SJCRH30 (cell line): ENCODE data around the gene CST7. TPM values are rescaled to one million over a fixed set of nuclear protein-coding genes. Genes with fewer than 3 reads are reported as not detected.

Experiments used
- DNase-seq, 2 experiments: peaks; one replicate each; pipeline ENCODE4 v3.0.0-alpha.2; 2015 to 2020
- H3K27ac ChIP-seq: fragments of 250-450 bp; sonication (Bioruptor Pico); 2 replicates; pipeline ENCODE4 v1.5.1; 2020; ENCODE audit warnings: mild to moderate bottlenecking, moderate library complexity
- H3K27me3 ChIP-seq: fragments of 250-450 bp; sonication (Bioruptor Pico); 2 replicates; pipeline ENCODE4 v1.5.1; 2020; ENCODE audit warnings: mild to moderate bottlenecking, moderate library complexity
- H3K36me3 ChIP-seq: fragments of 250-450 bp; sonication (Bioruptor Pico); 2 replicates; pipeline ENCODE4 v1.5.1; 2020; ENCODE audit warnings: mild to moderate bottlenecking, moderate library complexity
- H3K4me1 ChIP-seq: fragments of 250-450 bp; sonication (Bioruptor Pico); 2 replicates; pipeline ENCODE4 v1.5.1; 2020; ENCODE audit warnings: mild to moderate bottlenecking, moderate library complexity
- H3K4me3 ChIP-seq: fragments of 250-450 bp; sonication (Bioruptor Pico); 2 replicates; pipeline ENCODE4 v1.5.1; 2020; ENCODE audit warnings: mild to moderate bottlenecking, moderate library complexity
- H3K9me3 ChIP-seq: fragments of 250-450 bp; sonication (Bioruptor Pico); replicated peaks from 2 replicates; pipeline ENCODE4 v1.5.1; 2020; ENCODE audit warnings: mild to moderate bottlenecking, moderate library complexity
- total RNA-seq: library from RNA; depleted of rRNA; stranded (reverse); fragments of >200 nt; shearing (Covaris generic); gene quantifications from 2 replicates; pipeline ENCODE4 v1.2.3, GENCODE V29; 2014

CST7 gene
- total RNA-seq, 1 experiment from 2014 or later = not detected

DNA sequence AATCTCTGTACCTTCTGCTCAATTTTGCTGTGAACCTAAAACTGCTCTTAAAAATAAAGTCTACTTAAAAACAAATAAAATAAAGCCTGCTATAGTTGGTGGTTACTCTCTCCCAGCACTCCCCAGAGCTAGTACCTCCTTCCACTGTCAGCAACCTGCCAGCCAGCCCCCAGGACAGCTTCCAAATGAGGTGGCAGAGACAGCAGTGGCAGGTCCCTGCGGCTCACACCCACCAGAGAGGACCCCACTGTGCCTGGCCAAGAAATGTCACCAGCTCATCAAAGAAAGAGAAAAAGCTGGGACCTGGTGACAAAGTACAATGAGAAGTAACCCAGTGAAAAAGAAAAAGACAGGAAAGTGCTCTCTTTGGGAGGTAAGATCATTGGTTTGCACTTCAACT is 28.3 kb downstream of the CST7 start:
- no peaks in the 10 kb centered on the region for H3K4me1 ChIP-seq
- no peak for DNase-seq
- H3K27ac ChIP-seq = no peak overlapping the region
- no peaks in the 10 kb centered on the region for H3K27me3 ChIP-seq
- H3K4me3 ChIP-seq = no peak overlapping the region
- peaks cover 74% of the 10 kb centered on the region for H3K36me3 ChIP-seq
- H3K9me3 ChIP-seq = peaks cover 9% of the 10 kb centered on the region; the same call in 1 of the 2 replicates

DNA sequence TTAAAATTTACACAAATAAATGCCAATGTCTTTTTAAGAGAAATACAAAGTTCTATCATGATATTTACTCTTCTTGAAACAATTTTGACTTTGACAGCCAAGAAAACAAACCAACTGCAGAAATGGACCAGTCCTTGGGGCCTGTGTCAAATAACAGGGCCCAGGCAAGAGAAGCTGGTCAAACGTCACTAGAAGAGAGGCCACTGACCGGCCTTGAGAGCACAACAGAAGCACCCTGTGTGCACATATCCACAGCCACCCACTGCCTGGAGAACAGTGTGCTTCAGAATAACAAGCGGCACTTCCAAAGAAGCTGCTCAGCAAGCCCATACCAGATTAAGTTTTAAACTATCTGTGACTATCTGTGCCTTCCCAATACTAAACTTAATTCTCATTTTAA is 28.7 kb downstream of the CST7 start:
- Histone ChIP-seq H3K27me3 (no peaks in the 10 kb centered on the region), H3K27ac (no peak overlapping the region), H3K36me3 (peaks cover 73% of the 10 kb centered on the region), H3K4me1 (no peaks in the 10 kb centered on the region), H3K4me3 (no peak overlapping the region), H3K9me3 (peaks cover 9% of the 10 kb centered on the region; the same call in 1 of the 2 replicates)
- no peak for DNase-seq

DNA sequence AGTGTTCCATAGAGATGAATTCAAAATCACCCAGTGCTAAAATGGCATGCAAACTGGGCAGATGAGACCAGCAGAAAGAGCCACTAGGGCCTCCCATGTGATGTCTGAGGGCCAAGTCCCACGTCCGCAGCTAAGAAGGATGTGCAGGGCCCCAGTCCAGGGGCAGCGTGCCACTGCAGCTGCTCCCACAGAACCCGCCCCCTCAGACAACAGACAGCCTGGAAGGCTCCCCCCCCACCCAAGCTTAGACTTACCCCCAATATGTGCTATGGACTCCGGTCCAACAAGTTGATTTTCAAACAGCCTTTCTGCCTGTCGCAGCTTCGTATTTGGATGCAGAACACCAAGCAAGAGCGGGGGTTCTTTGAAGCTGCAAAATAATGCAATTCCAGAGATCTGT is 29.4 kb downstream of the CST7 start:
- Histone ChIP-seq H3K36me3 (peaks cover 70% of the 10 kb centered on the region), H3K4me1 (no peaks in the 10 kb centered on the region), H3K9me3 (peaks cover 9% of the 10 kb centered on the region; the same call in 1 of the 2 replicates), H3K27ac (no peak overlapping the region), H3K27me3 (no peaks in the 10 kb centered on the region), H3K4me3 (no peak overlapping the region)
- no peak for DNase-seq

DNA sequence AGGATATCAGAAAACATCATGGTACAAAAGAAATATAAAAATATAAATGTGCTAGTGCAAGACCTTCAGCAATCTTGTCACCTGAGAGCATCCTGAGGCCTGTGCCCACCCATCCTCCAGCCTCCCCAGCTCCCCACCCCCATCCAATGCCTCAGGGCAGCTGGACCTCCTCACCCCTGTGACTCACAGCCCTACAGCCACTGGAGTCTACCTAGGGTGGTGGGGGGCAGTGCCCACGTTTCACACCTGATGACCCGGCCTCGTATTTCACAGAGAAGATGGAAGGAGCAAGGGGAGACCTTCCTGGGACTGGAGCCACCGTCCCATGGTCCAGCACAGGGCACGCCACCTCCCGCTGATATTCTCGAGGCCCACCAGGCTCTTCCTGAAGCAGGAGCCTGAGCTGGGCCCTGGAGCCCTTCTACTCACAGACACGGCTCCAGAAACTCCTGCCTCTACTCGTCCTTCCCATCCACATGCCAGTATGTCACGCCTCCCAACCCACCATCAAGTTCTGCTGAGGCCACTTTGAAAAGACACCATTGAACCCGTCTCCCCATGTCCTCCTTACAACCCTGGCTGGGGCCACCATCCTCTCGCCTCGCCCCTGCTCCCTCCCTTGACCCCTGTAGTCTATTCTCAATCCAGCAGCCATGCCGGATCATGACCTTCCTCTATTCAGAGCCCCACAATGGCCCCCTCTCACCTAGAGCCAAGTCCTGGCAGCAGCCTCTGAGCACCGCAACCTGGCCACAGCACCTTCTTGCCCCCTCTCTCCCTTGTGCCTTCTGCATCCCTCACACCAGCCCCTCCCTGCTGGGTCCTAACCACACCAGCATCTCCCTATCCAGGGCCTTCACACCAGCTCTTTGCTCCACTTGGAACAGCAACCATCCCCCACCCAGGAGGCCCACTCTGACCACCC is 30.2 kb downstream of the CST7 start:
- no peaks in the 10 kb centered on the region for H3K27me3 ChIP-seq
- no peaks in the 10 kb centered on the region for H3K4me1 ChIP-seq
- H3K9me3 ChIP-seq = peaks cover 9% of the 10 kb centered on the region; the same call in 1 of the 2 replicates
- no peak for DNase-seq
- H3K36me3 ChIP-seq = peaks cover 68% of the 10 kb centered on the region
- no peak overlapping the region for H3K4me3 ChIP-seq
- H3K27ac ChIP-seq = no peak overlapping the region

DNA sequence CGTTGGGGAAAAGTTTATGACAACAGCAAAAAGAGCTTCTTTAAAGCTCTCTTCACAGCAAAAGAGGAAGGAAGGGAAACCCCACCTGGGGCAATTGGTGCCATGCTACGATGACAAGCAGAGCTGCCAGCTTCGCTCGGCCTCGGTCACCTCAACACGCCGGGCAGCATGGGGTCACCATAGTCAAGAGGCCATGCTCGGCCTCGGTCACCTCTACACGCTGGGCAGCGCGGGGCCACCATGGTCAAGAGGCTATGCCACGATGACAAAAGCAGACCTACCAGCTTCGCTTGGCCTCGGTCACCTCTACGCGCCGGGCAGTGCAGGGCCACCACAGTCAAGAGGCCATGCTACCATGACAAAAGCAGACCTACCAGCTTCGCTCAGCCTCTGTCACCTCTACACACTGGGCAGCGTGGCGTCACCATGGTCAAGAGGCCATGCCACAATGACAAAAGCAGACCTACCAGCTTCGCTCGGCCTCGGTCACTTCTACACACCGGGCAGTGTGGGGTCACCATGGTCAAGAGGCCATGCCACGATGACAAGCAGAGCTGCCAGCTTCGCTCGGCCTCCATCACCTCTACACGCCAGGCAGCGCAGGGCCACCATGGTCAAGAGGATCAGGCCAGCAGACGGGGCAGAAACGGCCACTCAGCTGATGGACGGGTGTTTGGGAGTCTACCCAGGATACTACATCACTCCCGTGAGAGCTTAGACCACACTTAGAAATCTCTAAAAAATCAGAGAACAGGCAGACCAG is 31.4 kb downstream of the CST7 start:
- no peak overlapping the region for H3K4me3 ChIP-seq
- H3K36me3 ChIP-seq = peaks cover 64% of the 10 kb centered on the region
- H3K27me3 ChIP-seq = no peaks in the 10 kb centered on the region
- DNase-seq = no peak
- H3K4me1 ChIP-seq = no peaks in the 10 kb centered on the region
- peaks cover 9% of the 10 kb centered on the region; the same call in 1 of the 2 replicates for H3K9me3 ChIP-seq
- no peak overlapping the region for H3K27ac ChIP-seq

DNA sequence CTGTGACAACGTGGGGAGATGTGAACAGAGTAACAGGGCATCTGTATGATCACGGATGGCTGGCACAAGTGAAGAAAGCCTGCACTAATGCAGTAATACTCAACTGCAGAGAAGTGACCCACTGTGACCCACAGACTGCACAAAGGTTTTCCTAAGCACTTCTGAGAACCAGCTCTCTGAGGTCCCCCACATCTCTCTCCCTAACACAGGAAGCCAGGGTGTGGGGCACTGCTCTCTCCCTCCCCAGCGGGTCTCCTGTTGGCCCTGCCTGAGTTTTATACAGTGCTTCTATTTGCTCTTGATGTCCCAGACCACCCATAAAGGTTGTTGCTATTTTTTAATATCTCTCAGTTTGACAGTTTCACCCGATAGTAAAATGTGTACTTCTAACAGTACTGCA is 32.2 kb downstream of the CST7 start:
- no peak for DNase-seq
- Histone ChIP-seq H3K36me3 (peaks cover 58% of the 10 kb centered on the region), H3K4me3 (no peak overlapping the region), H3K27me3 (no peaks in the 10 kb centered on the region), H3K9me3 (peaks cover 8% of the 10 kb centered on the region; the same call in 1 of the 2 replicates), H3K4me1 (no peaks in the 10 kb centered on the region), H3K27ac (no peak overlapping the region)

DNA sequence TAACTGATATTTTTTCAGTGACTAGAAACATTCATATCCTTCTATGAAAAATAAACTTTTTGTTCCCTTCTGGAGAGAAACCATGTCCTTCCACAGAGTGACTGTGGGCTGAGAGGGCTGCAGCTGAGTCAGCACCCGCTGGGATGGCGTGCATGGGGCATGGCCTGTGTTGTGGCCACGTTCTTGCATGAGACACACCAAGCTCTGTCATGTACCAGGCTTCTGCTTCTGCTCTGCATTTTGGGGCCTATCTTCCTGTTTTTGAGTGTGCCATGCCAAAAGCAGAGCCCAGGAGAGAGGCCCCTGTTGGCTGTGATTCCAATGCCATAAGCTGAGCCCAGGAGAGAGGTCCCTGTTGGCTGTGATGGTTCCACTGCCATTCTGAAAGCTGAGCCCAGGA is 32.7 kb downstream of the CST7 start:
- Histone ChIP-seq H3K27me3 (no peaks in the 10 kb centered on the region), H3K4me3 (no peak overlapping the region), H3K27ac (no peak overlapping the region), H3K36me3 (peaks cover 53% of the 10 kb centered on the region), H3K4me1 (no peaks in the 10 kb centered on the region), H3K9me3 (0 out of 2 replicates have a peak, but pooled peaks cover 3% of the 10 kb centered on the region)
- DNase-seq = no peak

DNA sequence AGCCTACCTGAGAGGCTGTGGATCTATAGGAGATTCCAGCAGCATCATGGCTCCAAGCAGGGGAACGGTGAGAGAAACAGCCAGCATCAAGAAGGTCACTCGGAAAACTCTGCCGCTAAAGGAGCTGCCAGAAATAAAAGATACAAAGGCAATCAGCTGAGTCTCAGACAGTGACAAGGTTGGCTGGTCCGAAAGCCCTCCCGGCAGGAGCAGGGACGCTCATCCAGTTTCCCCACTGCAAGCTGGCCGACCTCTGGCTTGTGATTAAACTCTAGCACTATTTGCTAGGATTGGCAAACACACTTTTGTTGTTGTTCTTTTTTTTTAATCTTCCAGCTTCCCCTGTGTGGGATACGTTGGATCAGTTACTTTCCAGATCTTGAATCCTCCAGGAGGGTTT is 34.8 kb downstream of the CST7 start:
- Histone ChIP-seq H3K27ac (no peak overlapping the region), H3K4me3 (no peak overlapping the region), H3K36me3 (peaks cover 36% of the 10 kb centered on the region), H3K4me1 (no peaks in the 10 kb centered on the region), H3K9me3 (no peaks in the 10 kb centered on the region), H3K27me3 (no peaks in the 10 kb centered on the region)
- no peak for DNase-seq

DNA sequence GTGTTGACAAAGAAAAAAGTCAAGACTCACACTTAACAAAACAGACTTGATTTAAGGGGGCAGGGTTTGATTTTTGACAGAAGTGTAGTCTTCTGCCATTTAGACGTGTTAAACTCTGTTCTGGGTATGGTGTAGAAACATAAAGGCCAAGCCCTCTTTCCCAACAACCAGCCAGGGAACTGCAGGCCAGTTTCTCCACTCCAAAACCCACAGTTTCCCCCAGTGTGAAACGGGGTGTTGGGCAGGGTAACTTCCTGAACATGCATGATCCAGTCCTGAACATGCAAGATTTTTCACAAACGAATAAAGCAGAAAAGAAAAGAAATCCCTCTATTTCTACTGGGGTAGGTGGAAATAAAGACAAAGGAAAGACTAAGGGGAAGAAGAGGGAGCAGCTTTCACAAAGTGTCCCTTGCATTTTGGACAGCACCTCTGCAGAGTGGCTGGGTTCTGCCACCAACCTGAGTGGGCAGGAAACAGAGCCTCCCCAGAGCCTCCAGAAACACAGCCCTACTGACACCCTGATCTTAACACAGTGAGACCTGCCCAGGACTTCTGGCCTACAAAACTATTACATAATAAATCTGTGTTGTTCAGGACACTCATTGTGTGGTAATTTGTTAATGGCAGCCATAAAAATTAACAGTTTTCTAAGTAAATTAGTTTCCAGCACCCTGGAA is 36.0 kb downstream of the CST7 start:
- Histone ChIP-seq H3K27ac (no peak overlapping the region), H3K9me3 (no peaks in the 10 kb centered on the region), H3K4me1 (no peaks in the 10 kb centered on the region), H3K4me3 (no peak overlapping the region), H3K27me3 (no peaks in the 10 kb centered on the region), H3K36me3 (peaks cover 28% of the 10 kb centered on the region)
- DNase-seq = no peak

DNA sequence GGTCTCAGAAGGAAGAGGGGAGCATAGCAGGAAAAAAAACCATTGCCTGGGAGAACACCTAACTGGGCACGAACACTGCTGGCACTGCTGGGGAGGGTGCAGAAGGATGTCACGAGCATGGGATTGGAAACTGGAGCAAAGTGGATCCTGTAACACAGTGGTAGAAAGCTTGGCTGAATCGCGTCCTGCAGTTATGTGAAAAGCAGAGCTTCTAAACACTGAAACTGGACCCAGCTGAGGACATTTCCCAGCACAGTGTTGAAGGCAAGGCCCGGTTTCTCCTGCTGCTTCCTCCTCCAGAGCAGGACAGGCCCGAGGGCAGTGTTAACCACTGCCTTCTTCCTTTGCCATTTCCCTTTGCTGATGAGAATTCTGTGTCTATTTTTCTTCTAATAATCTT is 36.7 kb downstream of the CST7 start:
- Histone ChIP-seq H3K4me1 (no peaks in the 10 kb centered on the region), H3K4me3 (no peak overlapping the region), H3K36me3 (peaks cover 21% of the 10 kb centered on the region), H3K27ac (no peak overlapping the region), H3K27me3 (no peaks in the 10 kb centered on the region), H3K9me3 (no peaks in the 10 kb centered on the region)
- no peak for DNase-seq

DNA sequence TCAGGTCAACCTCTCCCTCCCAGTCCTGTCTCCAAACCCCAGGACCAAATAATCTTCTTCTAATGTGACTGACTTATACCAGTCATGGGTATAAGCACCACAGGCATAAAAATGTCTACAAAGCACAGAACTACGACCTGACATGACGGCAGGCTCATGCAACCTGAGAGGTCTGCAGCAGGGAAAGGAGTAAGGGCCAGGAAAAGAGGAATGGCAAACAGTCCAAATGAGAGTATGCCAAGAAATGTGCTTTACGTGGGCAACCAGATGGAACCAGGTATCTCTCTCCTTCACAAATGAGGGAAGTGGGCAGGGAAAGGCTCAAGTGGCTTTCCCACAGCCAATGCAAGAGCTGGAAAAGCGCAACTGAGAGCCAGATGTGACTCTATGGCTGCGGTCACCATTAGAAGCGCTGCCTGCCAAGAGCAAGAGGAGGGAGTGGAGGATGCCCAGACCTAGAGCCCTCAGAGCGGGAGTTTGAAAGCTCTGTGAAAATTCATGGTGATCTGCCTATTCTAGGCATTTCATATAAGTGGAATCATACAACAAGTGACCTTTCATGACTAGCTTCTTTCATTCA is 37.5 kb downstream of the CST7 start:
- Histone ChIP-seq H3K27me3 (no peaks in the 10 kb centered on the region), H3K4me3 (no peak overlapping the region), H3K27ac (no peak overlapping the region), H3K4me1 (peaks cover 2% of the 10 kb centered on the region; the same call in 1 of the 2 replicates), H3K9me3 (no peaks in the 10 kb centered on the region), H3K36me3 (peaks cover 13% of the 10 kb centered on the region)
- no peak for DNase-seq

DNA sequence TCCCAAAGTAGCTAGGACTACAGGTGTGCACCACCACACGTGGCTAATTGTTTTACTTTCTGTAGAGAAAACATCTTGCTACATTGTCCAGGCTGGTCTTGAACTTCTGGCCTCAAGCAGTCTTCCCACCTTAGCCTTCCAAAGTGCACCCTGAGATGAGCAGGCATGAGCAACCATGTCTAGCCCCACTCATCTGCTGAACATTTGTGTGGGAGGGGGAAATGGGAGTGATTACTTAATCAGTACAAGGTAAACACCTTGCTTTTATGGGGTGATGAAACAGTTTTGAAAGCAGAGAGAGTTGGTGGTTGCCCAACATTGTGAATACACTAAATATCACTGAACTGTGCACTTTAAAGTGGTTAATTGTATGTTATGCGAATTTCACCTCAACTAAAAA is 38.2 kb downstream of the CST7 start:
- no peak for DNase-seq
- Histone ChIP-seq H3K27me3 (no peaks in the 10 kb centered on the region), H3K9me3 (no peaks in the 10 kb centered on the region), H3K36me3 (peaks cover 9% of the 10 kb centered on the region), H3K27ac (no peak overlapping the region), H3K4me3 (no peak overlapping the region), H3K4me1 (peaks cover 5% of the 10 kb centered on the region; the same call in 1 of the 2 replicates)

DNA sequence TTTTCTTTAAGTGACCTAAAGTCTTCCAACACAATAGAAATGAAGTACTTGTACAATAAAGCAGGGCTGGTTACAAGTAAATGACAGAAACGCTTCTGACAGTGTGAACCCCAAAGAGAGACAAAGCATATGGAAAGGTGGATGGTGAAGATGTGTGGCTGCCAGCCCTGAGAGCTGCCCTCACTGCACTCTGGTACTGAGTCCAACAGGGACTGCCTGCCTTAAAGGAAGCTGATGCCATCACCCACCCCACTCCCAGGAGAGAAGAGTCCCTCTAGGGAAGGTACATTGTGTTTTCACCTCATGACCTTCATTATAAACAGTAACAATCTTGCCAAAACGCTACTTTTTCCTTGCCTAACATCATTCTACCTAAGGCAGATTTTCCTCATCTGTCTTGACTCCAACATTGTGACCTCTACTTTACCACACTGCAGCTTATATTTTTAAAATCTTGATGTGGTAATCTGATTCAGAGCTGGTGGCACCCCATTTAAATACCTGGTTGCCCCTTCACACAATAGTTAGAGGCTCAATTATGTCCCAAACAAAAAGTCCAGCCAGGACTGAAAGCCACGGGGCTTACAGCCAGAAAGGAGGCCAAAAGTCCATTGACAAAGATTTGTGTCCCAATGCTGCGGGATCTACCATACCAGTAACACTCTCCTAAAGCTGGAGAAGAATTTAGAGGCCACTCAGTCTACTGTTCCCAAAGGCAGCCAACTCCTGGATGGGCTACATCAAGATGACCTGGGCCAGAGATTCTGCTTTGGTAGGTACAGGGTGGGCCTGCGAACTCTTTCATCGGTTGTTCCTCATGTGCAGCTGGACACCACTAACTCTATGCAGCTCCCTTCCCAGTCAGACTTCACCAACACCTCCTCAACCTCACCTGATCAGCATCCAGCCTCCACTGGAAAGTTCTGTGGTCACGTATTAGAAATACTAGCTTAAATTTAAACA is 39.1 kb downstream of the CST7 start:
- no peaks in the 10 kb centered on the region for H3K27me3 ChIP-seq
- peaks cover 6% of the 10 kb centered on the region for H3K36me3 ChIP-seq
- H3K4me3 ChIP-seq = no peak overlapping the region
- peaks cover 5% of the 10 kb centered on the region; the same call in 1 of the 2 replicates for H3K4me1 ChIP-seq
- no peak for DNase-seq
- H3K9me3 ChIP-seq = no peaks in the 10 kb centered on the region
- H3K27ac ChIP-seq = no peak overlapping the region
